Measurements from ENCODE around the gene LUZP2. TPM values are rescaled to one million over a fixed set of nuclear protein-coding genes. Genes with fewer than 3 reads are reported as not detected.

LUZP2 gene
- polyA plus RNA-seq, 1 of the 3 experiments (the other 2 are of a cell fraction), result 0.03 TPM

DNA sequence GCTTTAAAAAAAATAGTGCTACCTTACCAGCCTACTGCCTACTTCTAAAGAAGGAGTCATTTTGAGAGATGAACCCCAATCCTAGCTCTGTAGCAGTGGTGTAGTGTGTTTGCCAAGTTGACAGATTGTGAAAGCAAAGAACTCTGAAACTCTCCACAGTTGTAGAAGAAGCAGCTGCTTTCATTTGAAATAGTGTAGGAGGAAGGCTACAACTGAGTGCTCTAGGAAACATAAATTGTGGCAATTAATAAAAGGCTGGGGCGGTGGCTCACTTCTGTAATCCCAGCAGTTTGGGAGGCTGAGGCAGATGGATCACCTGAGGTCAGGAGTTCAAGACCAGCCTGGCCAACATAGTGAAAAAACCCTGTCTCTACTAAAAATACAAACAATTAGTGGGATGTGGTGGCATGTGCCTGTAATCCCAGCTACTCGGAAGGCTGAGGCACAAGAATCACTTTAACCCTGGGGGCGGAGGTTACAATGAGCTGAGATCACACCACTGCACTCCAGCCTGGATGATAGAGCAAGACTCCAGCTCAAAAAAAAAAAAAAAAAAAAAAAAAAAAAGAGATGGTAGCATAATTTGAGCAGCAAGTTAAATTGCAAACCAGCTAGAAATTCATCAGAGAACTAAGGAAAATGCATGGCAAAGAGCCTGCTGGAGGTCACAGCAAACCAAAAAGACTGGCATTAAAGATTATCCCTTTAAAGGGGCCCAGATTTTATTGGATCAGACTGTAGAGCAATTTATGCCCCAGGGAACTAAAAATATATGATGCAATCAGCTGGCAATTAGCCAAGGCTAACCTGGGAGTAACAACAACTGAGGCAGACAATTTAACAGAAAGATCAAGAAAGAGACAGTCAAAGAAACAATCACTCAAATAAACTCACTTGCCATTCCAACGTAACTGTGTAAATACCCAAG is 112.6 kb downstream of the LUZP2 start:
- POLR2A ChIA-PET, result no interaction called here

More for the DNA sequence above, 112.6 kb downstream of the LUZP2 start:
- Histone ChIP-seq H3K27ac (ENCODE audit: low read depth in 2 of 2, low read length in 1 of 2) (no peak overlapping the region), H3F3A (replicated peaks; ENCODE audit: insufficient read depth) (no peaks in the 10 kb centered on the region), H3K36me3 (replicated peaks in 1 of 2; ENCODE audit: control insufficient read depth in 1 of 2, insufficient read depth in 2 of 2, low read length in 1 of 2) (no peaks in the 10 kb centered on the region), H3K4me3 (ENCODE audit: low read depth in 2 of 2, low read length in 1 of 2) (no peak overlapping the region), H4K20me1 (ENCODE audit: insufficient read depth) (no peaks in the 10 kb centered on the region), H2AFZ (ENCODE audit: low read depth) (no peak overlapping the region), H3K9me3 (no peaks in the 10 kb centered on the region), H3K4me1 (ENCODE audit: control insufficient read depth in 1 of 2, insufficient read depth in 2 of 2, low read depth in 1 of 2, low read length in 1 of 2) (no peaks in the 10 kb centered on the region), H3K27me3 (ENCODE audit: insufficient read depth) (no peaks in the 10 kb centered on the region), H3K79me2 (ENCODE audit: insufficient read depth) (no peaks in the 10 kb centered on the region), H3K9ac (no peak overlapping the region), H3K4me2 (no peak overlapping the region), H3K9me2 (no peaks in the 10 kb centered on the region)
- 85% methylated on average over 4 of the region's 4 CpGs for WGBS (ENCODE audit: low lambda C conversion rate)
- CTCF ChIA-PET, result no interaction called here
- TF ChIP-seq POLR2AphosphoS5 (IDR thresholded peaks at IDR 0.05; ENCODE audit: low read depth, low read length) (no peak), NRF1 (IDR thresholded peaks at IDR 0.05; ENCODE audit: low read depth, low read length) (no peak), RAD21 (IDR thresholded peaks at IDR 0.05; ENCODE audit: low read length) (no peak), TEAD4 (IDR thresholded peaks at IDR 0.05; ENCODE audit: borderline replicate concordance, insufficient read depth) (no peak), ELF1 (IDR thresholded peaks at IDR 0.05) (no peak), FOXM1 (IDR thresholded peaks at IDR 0.05; ENCODE audit: low read depth) (no peak), SMC3 (IDR thresholded peaks at IDR 0.05; ENCODE audit: low read depth, low read length) (no peak), MEF2A (IDR thresholded peaks at IDR 0.05; ENCODE audit: borderline replicate concordance, low read depth) (no peak), NFIC (IDR thresholded peaks at IDR 0.05; ENCODE audit: borderline replicate concordance) (no peak), MXI1 (IDR thresholded peaks at IDR 0.05; ENCODE audit: low read depth, low read length) (no peak), EZH2phosphoT487 (IDR thresholded peaks at IDR 0.05; ENCODE audit: borderline replicate concordance, low read depth) (no peak)
- TF ChIP-seq, protein P1, sequence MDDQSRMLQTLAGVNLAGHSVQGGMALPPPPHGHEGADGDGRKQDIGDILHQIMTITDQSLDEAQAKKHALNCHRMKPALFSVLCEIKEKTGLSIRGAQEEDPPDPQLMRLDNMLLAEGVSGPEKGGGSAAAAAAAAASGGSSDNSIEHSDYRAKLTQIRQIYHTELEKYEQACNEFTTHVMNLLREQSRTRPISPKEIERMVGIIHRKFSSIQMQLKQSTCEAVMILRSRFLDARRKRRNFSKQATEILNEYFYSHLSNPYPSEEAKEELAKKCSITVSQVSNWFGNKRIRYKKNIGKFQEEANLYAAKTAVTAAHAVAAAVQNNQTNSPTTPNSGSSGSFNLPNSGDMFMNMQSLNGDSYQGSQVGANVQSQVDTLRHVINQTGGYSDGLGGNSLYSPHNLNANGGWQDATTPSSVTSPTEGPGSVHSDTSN (IDR thresholded peaks at IDR 0.05), result no peak
- TF ChIP-seq, protein P2, sequence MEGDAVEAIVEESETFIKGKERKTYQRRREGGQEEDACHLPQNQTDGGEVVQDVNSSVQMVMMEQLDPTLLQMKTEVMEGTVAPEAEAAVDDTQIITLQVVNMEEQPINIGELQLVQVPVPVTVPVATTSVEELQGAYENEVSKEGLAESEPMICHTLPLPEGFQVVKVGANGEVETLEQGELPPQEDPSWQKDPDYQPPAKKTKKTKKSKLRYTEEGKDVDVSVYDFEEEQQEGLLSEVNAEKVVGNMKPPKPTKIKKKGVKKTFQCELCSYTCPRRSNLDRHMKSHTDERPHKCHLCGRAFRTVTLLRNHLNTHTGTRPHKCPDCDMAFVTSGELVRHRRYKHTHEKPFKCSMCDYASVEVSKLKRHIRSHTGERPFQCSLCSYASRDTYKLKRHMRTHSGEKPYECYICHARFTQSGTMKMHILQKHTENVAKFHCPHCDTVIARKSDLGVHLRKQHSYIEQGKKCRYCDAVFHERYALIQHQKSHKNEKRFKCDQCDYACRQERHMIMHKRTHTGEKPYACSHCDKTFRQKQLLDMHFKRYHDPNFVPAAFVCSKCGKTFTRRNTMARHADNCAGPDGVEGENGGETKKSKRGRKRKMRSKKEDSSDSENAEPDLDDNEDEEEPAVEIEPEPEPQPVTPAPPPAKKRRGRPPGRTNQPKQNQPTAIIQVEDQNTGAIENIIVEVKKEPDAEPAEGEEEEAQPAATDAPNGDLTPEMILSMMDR (IDR thresholded peaks at IDR 0.05), result no peak
- TF ChIP-seq, protein P3, sequence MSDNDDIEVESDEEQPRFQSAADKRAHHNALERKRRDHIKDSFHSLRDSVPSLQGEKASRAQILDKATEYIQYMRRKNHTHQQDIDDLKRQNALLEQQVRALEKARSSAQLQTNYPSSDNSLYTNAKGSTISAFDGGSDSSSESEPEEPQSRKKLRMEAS (IDR thresholded peaks at IDR 0.05; ENCODE audit: low read depth), result no peak
- TF ChIP-seq, protein P4, sequence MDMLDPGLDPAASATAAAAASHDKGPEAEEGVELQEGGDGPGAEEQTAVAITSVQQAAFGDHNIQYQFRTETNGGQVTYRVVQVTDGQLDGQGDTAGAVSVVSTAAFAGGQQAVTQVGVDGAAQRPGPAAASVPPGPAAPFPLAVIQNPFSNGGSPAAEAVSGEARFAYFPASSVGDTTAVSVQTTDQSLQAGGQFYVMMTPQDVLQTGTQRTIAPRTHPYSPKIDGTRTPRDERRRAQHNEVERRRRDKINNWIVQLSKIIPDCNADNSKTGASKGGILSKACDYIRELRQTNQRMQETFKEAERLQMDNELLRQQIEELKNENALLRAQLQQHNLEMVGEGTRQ (IDR thresholded peaks at IDR 0.05; ENCODE audit: borderline replicate concordance, low read depth, low read length), result no peak
- TF ChIP-seq, protein P5, sequence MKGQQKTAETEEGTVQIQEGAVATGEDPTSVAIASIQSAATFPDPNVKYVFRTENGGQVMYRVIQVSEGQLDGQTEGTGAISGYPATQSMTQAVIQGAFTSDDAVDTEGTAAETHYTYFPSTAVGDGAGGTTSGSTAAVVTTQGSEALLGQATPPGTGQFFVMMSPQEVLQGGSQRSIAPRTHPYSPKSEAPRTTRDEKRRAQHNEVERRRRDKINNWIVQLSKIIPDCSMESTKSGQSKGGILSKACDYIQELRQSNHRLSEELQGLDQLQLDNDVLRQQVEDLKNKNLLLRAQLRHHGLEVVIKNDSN (IDR thresholded peaks at IDR 0.05; ENCODE audit: borderline replicate concordance, low read depth), result no peak
- DNase-seq, result no peak

All from SK-N-SH (cell line).